C4-2B (cell line): Measurements from ENCODE around the gene CELF6.

Experiments
- ZFX ChIP-seq: fragments of 450-650 bp; IDR thresholded peaks from 2 replicates; pipeline ENCODE4 v1.6.1; 2017
- TF ChIP-seq, protein P1 (sequence below): fragments of 450-650 bp; conservative IDR thresholded peaks from 2 replicates; pipeline ENCODE4 v1.5.1; 2017; ENCODE audit warnings: mild to moderate bottlenecking

DNA sequence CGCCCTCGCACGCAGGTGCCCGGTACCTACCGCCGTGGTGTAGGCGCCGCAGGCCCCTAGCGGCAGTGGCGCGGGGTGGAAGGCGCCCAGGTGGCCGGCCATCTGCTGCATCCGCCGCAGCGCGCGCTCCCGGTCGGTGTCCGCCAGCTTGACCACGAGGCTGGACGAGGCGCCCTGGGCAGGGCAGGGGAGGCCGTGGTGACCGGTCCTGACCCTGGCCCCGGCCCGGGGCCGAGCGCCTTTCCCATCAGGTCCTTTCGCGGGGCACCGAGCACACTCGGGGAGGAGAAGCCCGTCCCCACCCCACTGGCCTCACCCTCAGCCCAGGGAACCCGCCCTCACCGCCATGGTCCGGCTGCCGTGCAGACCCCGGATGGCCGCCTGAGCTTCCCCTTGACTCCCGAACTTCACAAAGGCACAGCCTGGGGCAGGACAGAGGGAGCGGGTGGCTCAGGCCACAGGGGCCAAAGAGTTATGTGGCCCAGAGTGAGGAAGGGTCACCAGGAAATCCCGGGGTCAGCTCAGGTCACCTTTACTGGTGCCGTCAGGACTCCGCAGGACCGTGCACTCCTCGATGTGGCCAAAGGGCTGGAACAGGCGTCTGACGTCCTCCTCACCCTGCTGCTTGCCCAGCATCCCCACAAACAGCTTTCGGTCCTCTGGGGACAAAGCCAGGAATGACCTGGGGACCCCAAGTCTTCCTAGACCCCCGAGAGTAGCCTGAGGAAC, 30.2 kb downstream of the CELF6 start:
- TF ChIP-seq, protein P1, sequence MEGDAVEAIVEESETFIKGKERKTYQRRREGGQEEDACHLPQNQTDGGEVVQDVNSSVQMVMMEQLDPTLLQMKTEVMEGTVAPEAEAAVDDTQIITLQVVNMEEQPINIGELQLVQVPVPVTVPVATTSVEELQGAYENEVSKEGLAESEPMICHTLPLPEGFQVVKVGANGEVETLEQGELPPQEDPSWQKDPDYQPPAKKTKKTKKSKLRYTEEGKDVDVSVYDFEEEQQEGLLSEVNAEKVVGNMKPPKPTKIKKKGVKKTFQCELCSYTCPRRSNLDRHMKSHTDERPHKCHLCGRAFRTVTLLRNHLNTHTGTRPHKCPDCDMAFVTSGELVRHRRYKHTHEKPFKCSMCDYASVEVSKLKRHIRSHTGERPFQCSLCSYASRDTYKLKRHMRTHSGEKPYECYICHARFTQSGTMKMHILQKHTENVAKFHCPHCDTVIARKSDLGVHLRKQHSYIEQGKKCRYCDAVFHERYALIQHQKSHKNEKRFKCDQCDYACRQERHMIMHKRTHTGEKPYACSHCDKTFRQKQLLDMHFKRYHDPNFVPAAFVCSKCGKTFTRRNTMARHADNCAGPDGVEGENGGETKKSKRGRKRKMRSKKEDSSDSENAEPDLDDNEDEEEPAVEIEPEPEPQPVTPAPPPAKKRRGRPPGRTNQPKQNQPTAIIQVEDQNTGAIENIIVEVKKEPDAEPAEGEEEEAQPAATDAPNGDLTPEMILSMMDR: no peak
- no peak for TF ChIP-seq ZFX
